GM12878 (cell line): ENCODE data around the gene CHIC2. TPM values are rescaled to one million over a fixed set of nuclear protein-coding genes. Genes with fewer than 3 reads are reported as not detected.

Experiments
- ATAC-seq: fragments of 200-7000 bp; cut with Tn5 transposase; 3 replicates; pipeline ENCODE4 v1.9.1; 2020; ENCODE audit warnings: mild to moderate bottlenecking, moderate library complexity
- BruUV-seq: library from RNA; stranded (reverse); fragments of 400-500 nt; replicated peaks from 2 replicates; lab custom pipeline; 2021; lab: Mats Ljungman, UMichigan
- CTCF ChIA-PET: fragments of 300-600 bp; sonication (Branson Sonifier 250); formaldehyde crosslinking; extraction: SDS; loops from one replicate; lab custom pipeline; 2021; ENCODE audit warnings: inconsistent platforms; lab: Yijun Ruan, JAX
- POLR2A ChIA-PET: fragments of 350-600 bp; formaldehyde crosslinking; extraction: SDS; loops from one replicate; lab custom pipeline; 2021; ENCODE audit warnings: inconsistent platforms; lab: Charles Lee
- RAD21 ChIA-PET: fragments of 300-600 bp; sonication (Branson Sonifier 250); formaldehyde crosslinking; loops from one replicate; lab custom pipeline; 2023; ENCODE audit warnings: antibody characterized with exemption; ENCODE audit not compliant: unreplicated experiment; lab: Charles Lee
- SMC1A ChIA-PET: fragments of 300-600 bp; sonication (Branson Sonifier 250); formaldehyde crosslinking; loops from one replicate; lab custom pipeline; 2023; ENCODE audit not compliant: unreplicated experiment, uncharacterized antibody; lab: Charles Lee
- DNase-seq: peaks from one replicate; pipeline ENCODE4 v3.0.0-alpha.2; 2011; ENCODE audit warnings: low read depth, low spot score
- FAIRE-seq: peaks from 3 replicates; lab custom pipeline; 2011; peaks lifted over from hg19 to GRCh38; lab: Jason Lieb, UNC
- H2AFZ ChIP-seq: 2 replicates; pipeline ENCODE4 v1.6.0; 2011; ENCODE audit warnings: low read depth, low read length, control low read depth; ENCODE audit not compliant: control insufficient read depth
- H3K27ac ChIP-seq: 2 replicates; pipeline ENCODE4 v1.5.1; 2011; ENCODE audit warnings: control low read depth; ENCODE audit not compliant: control insufficient read depth, insufficient read depth
- H3K27me3 ChIP-seq, 2 experiments: replicated peaks in 1 of 2; 2 replicates each; pipeline versions ENCODE4 v1.6.0 to v1.6.1; 2011; ENCODE audit warnings: low read length in 1 of 2; ENCODE audit not compliant: control insufficient read depth in 2 of 2, insufficient read depth in 2 of 2
- H3K36me3 ChIP-seq, 2 experiments: 2 replicates each; pipeline ENCODE4 v1.5.1; 2011; ENCODE audit warnings: low read length in 1 of 2; ENCODE audit not compliant: control insufficient read depth in 2 of 2, insufficient read depth in 2 of 2
- H3K4me1 ChIP-seq: 2 replicates; pipeline ENCODE4 v1.6.1; 2011; ENCODE audit warnings: mild to moderate bottlenecking, low read length, moderate library complexity, mixed read lengths; ENCODE audit not compliant: control insufficient read depth, insufficient read depth
- H3K4me2 ChIP-seq: 2 replicates; pipeline ENCODE4 v1.6.0; 2011; ENCODE audit warnings: control low read depth; ENCODE audit not compliant: control insufficient read depth, insufficient read depth
- H3K4me3 ChIP-seq: fragments of 200-600 bp; sonication (generic); 2 replicates; pipeline ENCODE4 v1.5.1; 2016
- H3K79me2 ChIP-seq: 2 replicates; pipeline ENCODE4 v1.6.0; 2011; ENCODE audit warnings: low read length; ENCODE audit not compliant: control insufficient read depth, insufficient read depth
- H3K9ac ChIP-seq: 2 replicates; pipeline ENCODE4 v1.8.0; 2011; ENCODE audit warnings: low read length, control low read depth, mixed read lengths; ENCODE audit not compliant: control insufficient read depth, insufficient read depth
- H3K9me3 ChIP-seq: replicated peaks from 3 replicates; pipeline ENCODE4 v1.5.1; 2011; ENCODE audit warnings: mild to moderate bottlenecking, low read length; ENCODE audit not compliant: control insufficient read depth, insufficient read depth
- H4K20me1 ChIP-seq: 2 replicates; pipeline ENCODE4 v1.6.0; 2011; ENCODE audit not compliant: control insufficient read depth, insufficient read depth
- E2F8 ChIP-seq: fragments of 450-650 bp; IDR thresholded peaks from 2 replicates; pipeline ENCODE4 v1.6.1; 2018; ENCODE audit warnings: mild to moderate bottlenecking, low read depth, moderate library complexity; ENCODE audit not compliant: partially characterized antibody
- IRF3 ChIP-seq: fragments of 450-650 bp; IDR thresholded peaks from 2 replicates; pipeline ENCODE4 v1.6.1; 2014; ENCODE audit warnings: mild to moderate bottlenecking
- IRF4 ChIP-seq: IDR thresholded peaks from 2 replicates; pipeline ENCODE4 v1.6.1; 2011; ENCODE audit warnings: low read depth, low read length
- REST ChIP-seq: IDR thresholded peaks from 2 replicates; pipeline ENCODE4 v1.6.1; 2012; ENCODE audit warnings: mild to moderate bottlenecking, low read depth, low read length
- SREBF2 ChIP-seq: IDR thresholded peaks from 2 replicates; pipeline ENCODE4 v1.6.1; 2012; ENCODE audit warnings: mild to moderate bottlenecking, low read length
- SUZ12 ChIP-seq: fragments of 200-600 bp; sonication (generic); IDR thresholded peaks from one replicate; pipeline ENCODE4 v1.6.1; 2018; ENCODE audit warnings: antibody characterized with exemption, mild to moderate bottlenecking; ENCODE audit not compliant: unreplicated experiment
- WGBS: methylation state at CpG from one replicate; pipeline ENCODE4 v1.1.6; 2016; ENCODE audit warnings: low lambda C conversion rate; ENCODE audit not compliant: insufficient replicate concordance, insufficient coverage; ENCODE audit errors: missing lambda C conversion rate; 5-methylcytosine and 5-hydroxymethylcytosine counted together
- in situ Hi-C: fragments of 300-500 bp; cut with MboI; formaldehyde crosslinking; loops from 9 replicates; pipeline ENCODE4 v1.14.3; 2018; ENCODE audit warnings: mixed read lengths
- intact Hi-C: fragments of 100-400 bp; cut with micrococcal nuclease; formaldehyde crosslinking; loops from one replicate; pipeline ENCODE4 v1.14.2; 2022; ENCODE audit not compliant: unreplicated experiment
- polyA plus RNA-seq, 11 experiments: library from polyadenylated mRNA; depleted of rRNA in 4 of 11; unstranded in 6 of 11; stranded (reverse) in 5 of 11; fragments of >200 nt; fragmentation: Nextera tagmentation in 4 of 11; fragmentation: Illumina TruSeq in 1 of 11; extraction: Ambion mirVana in 4 of 11; extraction: Trizol in 1 of 11; gene quantifications; 1 replicate in 1 of 11; 2 replicates in 10 of 11; pipeline versions ENCODE4 v1.2.1 to v1.2.3, GENCODE V29; 2011 to 2016; ENCODE audit warnings: inconsistent platforms in 2 of 11, missing spikeins in 2 of 11, low read depth in 1 of 11
- total RNA-seq, 4 experiments: library from RNA; depleted of rRNA in 3 of 4; stranded (reverse); fragments of >200 nt in 3 of 4; fragmentation: Illumina TruSeq in 1 of 4; extraction: Trizol in 1 of 4; gene quantifications; 2 replicates each; pipeline versions ENCODE4 v1.2.1 to v1.2.3, GENCODE V29; 2013 to 2021

Gene CHIC2
- total and polyA plus RNA-seq, 10 of the 15 experiments (the other 5 are each of a cell fraction or from before 2014, with no cell fraction given), result 0.80 to 24.4 (median 12.2) TPM

- H3K4me3 ChIP-seq, result no peak overlapping the region
- H3K79me2 ChIP-seq, result no peaks in the 10 kb centered on the region
- no peaks in the 10 kb centered on the region for H3K9me3 ChIP-seq
- ChIA-PET CTCF (no interaction called here), RAD21 (no interaction called here), SMC1A (no interaction called here), POLR2A (no interaction called here)
- ATAC-seq (no peak), FAIRE-seq (no peak), DNase-seq (no peak)
- H2AFZ ChIP-seq, result no peak overlapping the region
- no peaks in the 10 kb centered on the region for H3K4me1 ChIP-seq
- 29% methylated on average over 1 of the region's 1 CpG for WGBS
- intact Hi-C loops (no loop called here), in situ Hi-C loops (no loop called here)
- no peaks in the 10 kb centered on the region for H3K27me3 ChIP-seq
- BruUV-seq, result no TSS peak
- H3K4me2 ChIP-seq, result no peak overlapping the region
- no peaks in the 10 kb centered on the region for H4K20me1 ChIP-seq
- H3K36me3 ChIP-seq, result no peaks in the 10 kb centered on the region
- no peak for TF ChIP-seq REST
- TF ChIP-seq SUZ12, result no peak
- TF ChIP-seq SREBF2, result no peak
- TF ChIP-seq E2F8, result no peak
- no peak for TF ChIP-seq IRF4
- TF ChIP-seq IRF3, result no peak
- no peak overlapping the region for H3K9ac ChIP-seq
- H3K27ac ChIP-seq, result no peak overlapping the region
Measured at GRCh38 chr4:54082168-54082567, 17.8 kb upstream of the CHIC2 start.
